ENCODE results near the gene TATDN2.
"Not testable (repeated sequence)": the region's sequence is repeated elsewhere in the genome, so short reads cannot be mapped to it uniquely, and the experiment has no call there.

The TATDN2 gene

DNA sequence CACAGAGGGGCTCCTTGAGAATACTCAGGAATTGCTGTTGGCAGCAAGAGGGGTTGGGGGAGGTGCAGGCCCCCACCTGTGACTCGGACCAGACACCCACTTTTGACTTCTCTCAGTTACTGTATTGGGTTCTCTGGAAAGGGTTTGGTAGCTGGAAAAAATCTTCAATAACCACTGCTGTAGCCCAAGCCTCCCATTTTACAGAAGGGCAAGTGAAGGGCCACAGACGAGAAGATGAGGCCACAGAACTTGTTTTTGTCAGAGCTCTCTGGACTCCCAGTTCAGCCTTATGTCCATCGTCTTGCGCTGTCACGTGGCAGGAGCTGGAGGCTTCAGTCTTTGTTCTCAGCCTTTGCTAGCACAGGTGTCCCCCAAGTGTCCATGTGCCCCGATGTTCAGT is 12.7 kb upstream of the TATDN2 start:
- DNase-seq (ENCODE audit: low read depth in 3 of 3): no peak

DNA sequence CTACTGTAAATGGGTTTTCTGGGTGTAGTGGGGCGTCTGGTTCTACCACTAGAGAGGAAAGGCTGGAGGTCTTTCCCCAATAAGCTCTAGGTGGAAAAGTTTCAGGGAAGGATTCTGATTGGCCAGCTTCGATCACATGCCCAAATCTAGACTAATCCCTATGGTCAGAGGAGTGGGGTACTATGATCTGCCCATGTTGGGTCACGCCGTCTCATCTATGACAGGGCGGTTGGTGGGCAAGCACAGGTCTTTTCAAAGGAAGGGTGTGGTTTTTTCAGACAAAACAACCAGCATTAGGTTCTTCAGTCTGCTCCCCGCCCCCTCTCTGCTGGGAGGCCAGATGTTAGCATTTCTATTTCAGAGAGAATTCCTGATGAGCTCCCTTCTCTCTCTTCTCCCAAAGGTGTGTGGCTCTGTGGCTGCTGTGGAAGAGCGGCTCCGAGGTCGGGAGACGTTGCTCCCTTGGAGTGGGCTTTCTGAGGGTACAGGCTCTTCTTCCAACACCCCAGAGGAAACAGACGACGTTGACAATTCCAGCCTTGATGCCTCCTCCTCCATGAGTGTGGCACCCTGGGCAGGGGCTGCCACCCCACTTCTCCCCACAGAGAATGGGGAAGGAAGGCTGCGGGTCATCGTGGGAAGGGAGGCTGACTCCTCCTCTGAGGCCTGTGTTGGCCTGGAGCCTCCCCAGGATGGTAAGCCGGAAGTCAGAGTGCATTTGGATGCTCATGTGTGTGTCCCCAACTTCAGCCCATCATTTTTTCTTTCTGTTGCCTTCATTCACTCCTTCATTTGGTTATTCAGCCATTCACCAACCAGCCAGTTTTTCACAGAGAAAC is 9.7 kb upstream of the TATDN2 start:
- no peak for DNase-seq (ENCODE audit: low read depth in 3 of 3)

DNA sequence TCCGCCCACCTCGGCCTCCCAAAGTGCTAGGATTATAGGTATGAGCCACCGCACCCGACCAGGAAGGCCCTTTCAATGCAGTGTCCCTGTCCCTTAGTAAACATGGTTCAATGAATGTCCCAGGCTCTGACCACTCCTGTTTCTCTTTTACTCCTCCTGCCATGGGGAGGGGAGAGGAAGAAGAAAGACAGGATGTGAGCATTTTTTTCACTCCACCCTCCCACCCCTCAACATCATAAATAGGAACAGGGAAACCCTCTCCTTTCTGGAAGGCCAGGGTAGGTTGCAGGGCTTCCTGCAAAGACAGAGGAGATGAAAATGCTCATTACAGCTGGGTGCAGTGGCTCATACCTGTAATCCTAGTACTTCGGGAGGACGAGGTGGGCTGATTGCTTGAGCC is 7.5 kb upstream of the TATDN2 start:
- DNase-seq (ENCODE audit: low read depth in 3 of 3): no peak

DNA sequence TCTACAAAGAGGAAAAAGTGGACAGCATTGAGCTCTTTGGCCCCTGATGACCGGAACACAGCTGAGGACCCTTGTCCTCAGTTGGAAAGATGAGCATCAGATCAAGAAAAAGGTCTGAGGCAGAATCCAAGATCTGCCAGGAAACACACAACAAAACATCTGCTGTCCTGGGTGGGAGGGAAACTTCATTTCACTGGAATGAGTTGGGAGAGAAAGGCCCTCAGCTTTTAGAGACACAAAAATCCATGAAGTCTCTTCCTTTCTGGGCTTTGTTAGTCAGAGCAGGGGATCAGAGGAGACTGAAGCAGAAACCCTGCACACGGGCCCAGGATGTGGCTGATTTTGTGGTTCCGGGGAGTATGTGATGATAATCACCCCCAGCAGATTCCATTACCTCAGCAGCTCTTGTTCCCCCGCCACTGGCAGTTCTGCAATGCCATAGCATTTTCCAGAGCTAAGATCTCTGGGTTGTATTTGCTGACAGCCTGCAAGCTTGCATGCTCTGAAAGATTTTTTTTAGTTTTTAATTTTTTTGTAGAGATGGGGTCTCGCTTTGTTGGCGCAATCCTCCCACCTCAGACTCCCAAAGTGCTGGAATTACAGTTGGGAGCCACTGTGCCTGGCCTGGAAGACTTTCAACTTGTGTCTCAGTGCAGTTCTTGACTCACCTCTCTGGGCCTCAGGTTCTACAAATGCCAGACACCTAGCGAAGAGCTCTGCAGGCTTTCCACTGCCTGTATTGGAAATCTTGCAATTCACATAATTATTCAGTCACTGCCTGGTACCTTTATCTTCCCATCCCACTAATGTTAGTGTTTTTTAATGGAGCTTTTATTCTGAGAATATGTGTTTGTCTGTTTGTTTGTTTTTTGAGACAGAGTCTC is 5.8 kb upstream of the TATDN2 start:
- peak; percentile 38 to 74 (median 57) for DNase-seq (ENCODE audit: low read depth in 3 of 3)

DNA sequence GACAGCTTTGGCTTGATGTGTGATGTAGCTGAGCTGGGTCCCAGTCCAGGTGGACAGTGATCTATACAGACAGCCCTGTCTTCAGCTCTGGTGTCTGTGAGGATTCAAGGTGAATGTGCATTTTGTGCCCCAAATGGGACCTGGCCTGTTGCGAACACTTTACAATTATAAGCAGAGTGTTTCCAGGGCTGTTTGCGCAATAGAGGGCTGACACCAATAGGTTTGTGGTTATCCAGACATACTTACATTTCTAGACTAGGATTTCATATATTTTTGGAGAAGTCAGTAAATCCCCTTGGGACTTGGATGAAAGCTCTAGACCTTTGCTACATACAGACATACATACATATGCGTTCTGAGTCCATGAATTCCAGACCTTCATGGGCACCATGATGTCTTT is 4.2 kb upstream of the TATDN2 start:
- no peak for DNase-seq (ENCODE audit: low read depth in 3 of 3)

DNA sequence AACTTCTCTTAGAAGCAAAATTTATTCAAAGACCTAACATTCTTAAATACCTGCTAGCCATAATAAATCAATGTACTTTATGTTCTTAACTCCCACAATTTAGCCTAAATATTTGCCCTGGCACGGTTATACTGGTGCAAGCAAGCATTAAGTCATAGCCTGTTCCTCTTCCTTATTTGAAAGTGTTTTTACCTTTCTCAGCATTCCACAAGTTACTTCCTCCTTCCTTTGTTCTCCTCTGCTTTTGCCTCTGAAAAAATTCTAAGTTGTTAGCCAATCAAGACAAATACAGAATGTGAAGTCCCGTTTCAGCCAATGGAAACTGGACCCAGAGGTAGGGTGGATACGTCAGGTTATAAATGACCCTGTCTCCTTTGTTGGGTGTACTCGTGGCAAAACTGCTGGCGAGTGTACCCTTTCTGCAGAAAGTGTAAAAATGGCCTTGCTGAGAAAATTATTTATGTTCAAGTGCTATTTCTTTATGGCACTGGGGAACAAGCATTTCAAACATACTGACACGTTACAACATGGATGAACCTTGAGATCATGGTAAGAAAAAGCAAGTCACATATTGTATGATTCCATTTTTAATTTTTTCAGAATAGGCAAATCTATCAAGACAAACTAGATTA is 3.1 kb upstream of the TATDN2 start:
- DNase-seq (ENCODE audit: low read depth in 3 of 3): no peak

DNA sequence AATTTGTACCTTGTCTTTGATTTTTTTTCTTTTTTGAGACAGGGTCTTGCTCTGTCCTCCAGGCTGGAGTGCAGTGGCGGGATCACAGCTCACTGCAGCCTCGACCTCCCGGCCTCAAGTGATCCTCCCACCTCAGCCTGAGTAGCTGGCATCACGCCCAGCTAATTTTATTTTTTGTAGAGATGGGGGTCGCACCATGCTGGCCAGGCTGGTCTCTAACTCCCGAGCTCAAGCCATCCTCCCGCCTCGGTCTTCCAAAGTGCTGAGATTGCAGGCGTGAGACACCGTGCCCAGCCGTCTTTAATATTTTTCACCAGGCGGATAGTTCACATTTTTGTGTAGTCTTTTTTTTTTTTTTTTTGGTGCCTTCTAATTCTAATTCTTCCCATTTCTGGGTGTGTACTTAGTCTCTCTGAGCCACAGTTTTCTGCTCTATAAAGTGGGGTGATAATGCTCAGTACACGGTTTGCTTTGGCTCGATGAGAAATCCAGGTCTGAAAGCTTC is 528 bp upstream of the TATDN2 start:
- DNase-seq (ENCODE audit: low read depth in 3 of 3): no peak

DNA sequence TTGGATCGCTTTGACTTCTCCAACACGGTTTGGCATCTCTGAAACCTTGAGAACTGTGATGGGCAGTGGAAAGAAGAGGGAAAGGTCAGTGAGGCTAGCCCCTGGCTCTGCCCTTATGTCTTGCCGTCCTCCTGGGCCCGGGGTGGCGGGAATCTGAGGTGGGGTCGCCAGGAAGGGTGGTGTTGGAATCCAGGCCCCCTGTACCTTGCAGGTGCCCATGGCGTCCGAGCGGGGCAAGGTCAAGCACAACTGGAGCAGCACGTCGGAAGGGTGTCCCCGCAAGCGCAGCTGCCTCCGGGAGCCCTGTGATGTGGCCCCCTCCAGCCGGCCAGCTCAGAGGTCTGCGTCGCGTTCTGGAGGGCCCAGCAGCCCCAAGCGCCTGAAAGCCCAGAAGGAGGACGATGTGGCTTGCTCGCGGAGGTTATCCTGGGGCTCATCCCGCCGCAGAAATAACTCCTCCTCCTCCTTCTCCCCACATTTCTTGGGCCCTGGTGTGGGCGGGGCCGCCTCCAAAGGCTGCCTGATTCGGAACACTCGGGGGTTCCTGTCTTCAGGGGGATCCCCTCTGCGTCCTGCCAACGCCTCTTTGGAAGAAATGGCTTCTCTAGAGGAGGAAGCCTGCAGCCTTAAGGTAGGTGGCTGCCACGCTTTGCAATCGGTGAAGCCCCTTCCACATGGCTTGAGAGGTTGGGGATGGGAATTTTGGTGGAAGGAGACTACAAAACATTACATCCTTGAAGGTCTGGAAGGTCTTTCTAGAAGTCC is 907 bp downstream of the TATDN2 start:
- DNase-seq (ENCODE audit: low read depth in 3 of 3): peak; percentile 27 to 47 (median 31)

DNA sequence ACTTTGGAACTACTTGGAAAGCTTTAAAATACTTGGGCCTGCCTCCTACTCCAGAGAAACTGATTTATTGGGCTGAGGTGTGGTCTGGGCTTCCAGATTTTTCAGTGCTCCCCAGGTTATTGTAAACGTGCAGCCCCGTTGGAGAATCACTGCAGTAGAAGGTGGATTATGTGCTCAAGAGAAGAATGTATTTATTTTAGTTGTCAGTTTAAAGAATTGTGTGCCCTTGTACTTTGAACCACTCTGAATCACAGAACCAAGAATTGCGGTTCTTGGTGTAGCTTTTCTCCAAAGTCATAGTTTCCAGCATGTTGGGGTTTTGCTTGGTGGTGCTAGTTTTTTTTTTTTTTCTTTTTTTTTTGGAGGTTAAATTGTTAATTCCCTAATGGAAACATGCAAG is 1.6 kb downstream of the TATDN2 start:
- no peak for DNase-seq (ENCODE audit: low read depth in 3 of 3)

DNA sequence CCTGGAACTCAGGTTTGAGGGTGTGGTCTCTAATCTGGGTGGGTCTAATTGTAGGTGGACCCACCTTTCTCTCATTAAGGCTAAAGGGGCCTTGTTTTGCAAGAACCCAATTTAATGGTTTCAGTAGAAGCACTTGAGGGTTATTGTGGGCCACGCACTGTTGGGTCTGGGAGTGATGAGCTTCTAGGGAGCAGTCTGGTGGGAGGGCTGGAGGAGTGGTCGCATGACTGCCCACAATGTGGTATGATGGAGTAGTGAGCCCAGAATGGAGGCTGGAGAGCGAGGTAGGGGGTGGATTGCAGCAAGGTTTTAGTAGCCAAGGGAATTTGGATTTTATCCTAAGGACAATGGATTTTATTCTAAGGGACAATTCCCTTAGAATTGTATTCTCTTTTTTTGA is 2.7 kb downstream of the TATDN2 start:
- DNase-seq (ENCODE audit: low read depth in 3 of 3): no peak

DNA sequence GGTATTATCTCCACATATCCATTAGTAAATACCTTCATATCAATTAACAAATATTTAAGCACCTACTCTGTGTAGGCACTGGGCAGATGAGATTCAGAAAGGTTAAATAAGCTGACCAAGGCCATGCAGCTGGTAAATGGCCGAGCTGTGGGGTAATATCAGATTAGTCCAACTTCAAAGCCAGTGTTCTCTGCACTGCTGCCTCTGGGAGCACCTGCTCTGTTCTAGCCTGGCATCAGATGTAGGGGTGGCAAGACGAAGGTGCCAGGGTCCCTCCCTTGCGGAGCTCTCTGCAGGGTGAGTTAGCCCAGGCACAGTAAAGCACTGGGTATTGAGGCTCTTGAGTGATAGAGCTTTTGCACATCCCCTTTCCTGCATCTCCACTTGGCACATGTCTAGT is 5.5 kb downstream of the TATDN2 start:
- DNase-seq (ENCODE audit: low read depth in 3 of 3): no peak

DNA sequence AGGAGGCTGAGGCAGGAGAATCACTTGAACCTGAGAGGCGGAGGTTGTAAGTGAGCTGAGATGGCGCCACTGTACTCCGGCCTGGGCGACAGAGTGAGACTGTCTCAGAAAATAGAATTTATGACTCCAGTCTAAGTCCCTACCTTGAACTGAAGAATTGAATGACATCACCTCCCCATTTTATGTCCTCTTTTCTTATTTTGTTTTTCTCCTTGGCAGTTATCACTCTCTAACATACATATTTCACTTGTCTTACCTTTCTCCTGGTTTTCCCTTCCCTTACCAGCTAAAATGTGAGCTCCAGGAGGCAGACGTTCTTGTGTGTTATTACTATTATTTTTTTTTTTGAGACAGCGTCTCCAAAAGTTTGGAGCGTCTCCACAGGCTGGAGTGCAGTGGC is 7.6 kb downstream of the TATDN2 start:
- no peak for DNase-seq (ENCODE audit: low read depth in 3 of 3)

DNA sequence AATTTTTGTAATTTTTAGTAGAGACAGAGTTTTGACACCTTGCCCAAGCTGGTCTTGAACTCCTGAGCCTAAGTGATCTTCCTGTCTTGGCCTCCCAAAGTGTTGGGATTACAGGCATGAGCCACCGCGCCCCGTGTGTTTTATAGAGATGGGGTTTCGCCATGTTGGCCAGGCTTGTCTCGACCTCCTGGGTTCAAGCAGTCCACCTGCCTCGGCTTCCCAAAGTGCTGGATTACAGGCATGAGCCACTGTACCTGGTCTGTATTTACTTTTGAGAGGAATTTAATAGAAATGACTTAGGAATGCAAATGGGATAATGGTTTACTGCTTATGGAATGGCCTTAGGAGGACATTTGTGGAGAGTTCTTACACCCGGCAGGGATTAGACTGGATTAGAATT is 10.8 kb downstream of the TATDN2 start:
- no peak for DNase-seq (ENCODE audit: low read depth in 3 of 3)

DNA sequence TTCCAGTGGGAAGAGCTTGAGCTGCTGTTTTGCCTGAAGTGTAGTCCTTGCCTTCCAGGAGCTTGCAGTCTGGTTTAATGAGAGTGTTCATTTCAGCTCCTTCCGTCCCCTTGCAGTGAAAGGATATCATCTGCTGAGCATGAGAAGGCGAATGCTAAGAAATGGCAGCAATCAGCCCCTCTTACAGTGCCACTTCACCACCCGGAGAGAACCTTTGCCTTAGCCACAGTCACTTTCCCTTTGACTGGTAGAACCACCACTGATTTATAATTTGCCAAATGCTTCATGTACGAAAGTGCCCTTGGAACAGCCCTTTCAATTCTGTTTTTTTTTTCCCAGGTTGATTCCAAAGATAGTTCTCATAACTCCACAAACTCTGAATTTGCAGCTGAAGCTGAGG is 11.5 kb downstream of the TATDN2 start:
- DNase-seq (ENCODE audit: low read depth in 3 of 3): no peak

DNA sequence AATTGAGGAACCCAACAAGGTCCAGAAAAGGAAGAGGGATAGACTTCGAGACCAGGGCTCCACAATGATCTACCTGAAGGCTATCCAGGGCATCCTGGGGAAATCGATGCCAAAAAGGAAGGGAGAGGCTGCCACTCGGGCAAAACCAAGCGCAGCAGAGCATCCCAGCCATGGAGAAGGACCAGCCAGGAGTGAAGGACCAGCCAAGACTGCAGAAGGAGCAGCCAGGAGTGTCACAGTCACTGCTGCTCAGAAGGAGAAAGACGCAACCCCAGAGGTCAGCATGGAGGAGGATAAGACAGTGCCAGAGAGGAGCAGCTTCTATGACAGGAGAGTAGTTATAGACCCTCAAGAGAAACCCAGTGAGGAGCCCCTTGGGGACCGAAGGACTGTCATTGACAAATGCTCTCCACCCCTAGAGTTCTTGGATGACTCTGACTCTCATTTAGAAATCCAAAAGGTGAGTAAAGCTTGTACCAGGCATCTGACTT is 12.0 kb downstream of the TATDN2 start:
- no peak for DNase-seq (ENCODE audit: low read depth in 3 of 3)

DNA sequence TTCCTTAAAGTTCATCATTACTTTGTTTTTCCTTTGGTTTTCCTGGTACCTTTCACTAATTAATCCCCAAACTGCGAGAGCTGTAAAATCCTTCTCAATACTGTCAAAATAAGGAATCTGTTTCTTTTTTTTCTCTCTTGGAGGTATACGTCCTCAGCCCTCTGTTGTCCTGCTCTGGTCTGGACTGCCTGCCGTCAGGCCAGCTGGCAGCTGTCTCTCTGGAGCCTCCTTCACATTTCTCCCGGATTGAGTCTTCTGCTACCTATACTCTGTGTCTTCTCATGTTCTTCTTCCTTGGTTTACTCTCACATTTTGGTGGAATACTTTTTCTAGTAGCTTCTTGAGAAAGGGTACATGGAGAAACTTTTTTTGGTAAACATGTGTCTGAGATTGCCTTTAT is 13.8 kb downstream of the TATDN2 start:
- no peak for DNase-seq (ENCODE audit: low read depth in 3 of 3)

DNA sequence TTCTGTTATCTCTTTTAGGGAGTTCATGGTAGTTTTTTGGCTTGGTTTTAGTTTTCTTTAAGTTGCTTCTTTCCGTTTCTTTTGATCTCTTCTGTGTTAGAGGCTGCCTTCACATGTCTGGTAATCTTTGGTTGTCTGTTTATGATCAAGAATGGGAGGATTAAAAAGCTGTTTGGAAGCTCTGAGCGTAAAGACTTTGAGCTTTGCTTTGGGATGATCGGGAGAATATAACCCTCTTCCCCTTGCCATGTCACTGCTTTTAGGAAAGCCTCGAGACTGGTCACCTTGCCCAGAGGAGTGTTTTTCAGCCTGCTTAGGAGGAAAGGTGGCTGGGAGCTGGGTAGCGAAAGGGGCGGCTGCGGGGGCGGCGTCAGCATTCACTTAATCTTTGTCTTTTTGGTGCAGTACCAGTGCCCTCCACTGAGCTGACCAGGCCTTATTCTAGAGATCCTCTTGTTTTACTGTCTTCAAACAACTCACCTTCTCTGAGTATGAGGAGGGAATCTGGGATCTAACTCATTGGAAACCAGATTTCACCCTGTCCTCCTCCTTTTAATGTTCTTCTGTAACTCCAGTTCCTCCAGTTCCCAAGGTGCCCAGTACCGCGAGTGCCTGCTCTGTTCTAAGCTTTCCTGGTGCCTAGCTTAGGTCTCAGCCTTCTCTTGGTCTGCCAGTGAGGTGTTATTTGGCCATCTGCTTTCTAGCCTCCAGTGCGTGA is 15.5 kb downstream of the TATDN2 start:
- peak; percentile 47 to 53 (median 48) for DNase-seq (ENCODE audit: low read depth in 3 of 3)

DNA sequence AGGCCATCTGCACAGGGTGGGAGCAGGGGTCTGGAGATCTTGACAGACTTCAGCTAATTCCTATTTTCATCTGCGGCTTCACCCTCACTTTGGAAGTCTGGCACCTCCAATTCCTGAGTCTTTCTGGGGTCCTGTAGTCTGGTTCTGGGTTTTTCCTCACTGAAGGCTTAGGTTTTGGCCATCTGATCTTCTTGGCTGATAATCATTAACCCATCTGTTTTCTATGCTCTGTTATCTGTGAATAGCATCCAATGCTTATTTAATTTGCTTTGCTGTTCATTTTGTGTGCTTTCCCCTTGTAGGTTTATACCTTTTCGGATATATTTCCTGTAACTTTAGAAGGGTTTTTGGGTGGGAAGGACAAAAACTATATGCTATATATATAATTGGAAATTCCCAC is 17.6 kb downstream of the TATDN2 start:
- no peak for DNase-seq (ENCODE audit: low read depth in 3 of 3)

DNA sequence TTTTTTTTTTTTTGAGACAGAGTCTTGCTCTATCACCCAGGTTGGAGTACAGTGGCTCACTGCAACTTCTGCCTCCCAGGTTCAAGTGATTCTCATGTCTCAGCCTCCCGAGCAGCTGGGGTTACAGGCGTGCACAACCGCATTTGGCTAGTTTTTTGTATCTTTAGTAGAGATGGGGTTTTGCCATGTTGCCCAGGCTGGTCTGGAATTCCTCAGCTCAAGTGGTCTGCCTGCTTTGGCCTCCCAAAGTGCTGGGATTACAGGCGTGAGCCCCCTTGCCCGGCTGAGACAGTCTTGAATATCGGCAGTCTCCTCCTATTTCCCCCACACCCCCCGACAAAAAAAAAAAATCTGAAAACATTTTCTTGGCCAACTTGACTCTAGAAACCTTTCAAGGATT is 18.7 kb downstream of the TATDN2 start:
- DNase-seq (ENCODE audit: low read depth in 3 of 3): not testable (repeated sequence)

DNA sequence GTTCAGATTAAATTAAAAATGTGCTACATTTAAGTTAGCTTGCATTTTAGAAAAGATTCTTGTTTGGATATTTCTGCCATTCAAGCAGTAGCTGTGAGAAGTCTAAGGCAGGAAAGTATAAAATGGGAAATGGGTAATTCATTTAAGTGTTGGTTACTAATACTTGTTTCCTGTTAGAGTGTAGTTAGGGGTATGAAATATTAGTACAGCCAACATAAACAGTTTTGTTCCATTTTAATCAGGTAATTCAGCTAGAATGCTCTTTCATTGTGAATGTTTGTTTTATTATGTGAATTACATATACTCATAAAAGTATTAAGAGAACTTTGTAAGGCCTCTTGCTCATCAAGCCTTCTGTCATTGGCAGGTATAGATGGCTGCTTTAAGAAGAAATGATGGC is 19.9 kb downstream of the TATDN2 start:
- DNase-seq (ENCODE audit: low read depth in 3 of 3): no peak

DNA sequence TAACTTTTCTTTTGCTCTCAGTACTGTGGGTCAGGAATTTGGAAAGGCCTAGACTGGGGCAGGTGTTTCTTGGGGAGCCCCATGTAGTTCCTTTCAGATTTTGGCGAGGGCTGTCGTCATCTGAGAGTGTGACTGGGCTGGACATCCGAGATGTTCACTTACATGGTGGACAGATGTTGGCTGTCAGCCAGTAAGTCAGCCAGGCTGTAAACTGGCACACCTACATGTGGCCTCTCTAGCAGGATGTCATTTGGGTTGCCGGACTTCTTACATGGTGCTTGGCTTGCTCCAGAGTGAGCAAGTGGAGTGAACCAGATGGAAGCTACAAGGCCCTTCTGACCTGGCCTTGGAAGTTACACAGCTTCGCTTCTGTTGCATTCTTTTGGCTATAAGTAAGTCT is 20.7 kb downstream of the TATDN2 start:
- DNase-seq (ENCODE audit: low read depth in 3 of 3): no peak
